Stimulated activated CD8-positive, alpha-beta memory T cell treated with anti-CD3 and anti-CD28 coated beads, Interleukin-15, amount 100 ng/mL, for 4 hours (primary cell): ENCODE data around the gene NCAM1.
"Not testable (repeated sequence)": the region's sequence is repeated elsewhere in the genome, so short reads cannot be mapped to it uniquely, and the experiment has no call there.

Source experiments
- DNase-seq, 2 donors: peaks; one replicate each; pipeline ENCODE4 v3.0.0-alpha.2; 2020; ENCODE audit warnings: low read depth in 2 of 2

NCAM1 gene

GRCh38 chr11:113022262-113022661 is 61.0 kb downstream of the NCAM1 start:
- DNase-seq: no peak

GRCh38 chr11:113023228-113023627 is 62.0 kb downstream of the NCAM1 start:
- DNase-seq: no peak

GRCh38 chr11:113023986-113024385 is 62.8 kb downstream of the NCAM1 start:
- DNase-seq: no peak

- no peak for DNase-seq
Measured at GRCh38 chr11:113026778-113027177, 65.6 kb downstream of the NCAM1 start.

GRCh38 chr11:113034576-113034975 is 73.4 kb downstream of the NCAM1 start:
- DNase-seq: no peak

GRCh38 chr11:113035708-113036107 is 74.5 kb downstream of the NCAM1 start:
- DNase-seq: no peak

GRCh38 chr11:113043698-113044097 is 82.5 kb downstream of the NCAM1 start:
- DNase-seq: no peak

- DNase-seq: no peak
Measured at GRCh38 chr11:113045146-113045545, 83.9 kb downstream of the NCAM1 start.

- DNase-seq: no peak
Measured at GRCh38 chr11:113046866-113047265, 85.6 kb downstream of the NCAM1 start.

GRCh38 chr11:113048820-113049768 is 87.9 kb downstream of the NCAM1 start:
- no peak for DNase-seq

- DNase-seq: not testable (repeated sequence)
Measured at GRCh38 chr11:113053042-113053441, 91.8 kb downstream of the NCAM1 start.

GRCh38 chr11:113057038-113057437 is 95.8 kb downstream of the NCAM1 start:
- DNase-seq: no peak

- no peak for DNase-seq
Measured at GRCh38 chr11:113059548-113059947, 98.3 kb downstream of the NCAM1 start.

- no peak for DNase-seq
Measured at GRCh38 chr11:113065330-113065729, 104.1 kb downstream of the NCAM1 start.

- no peak for DNase-seq
Measured at GRCh38 chr11:113072237-113072858, 111.1 kb downstream of the NCAM1 start.

GRCh38 chr11:113073290-113073953 is 112.2 kb downstream of the NCAM1 start:
- no peak for DNase-seq

GRCh38 chr11:113075586-113076095 is 114.4 kb downstream of the NCAM1 start:
- no peak for DNase-seq

- DNase-seq: no peak
Measured at GRCh38 chr11:113077379-113077778, 116.2 kb downstream of the NCAM1 start.

GRCh38 chr11:113082341-113082955 is 121.2 kb downstream of the NCAM1 start:
- no peak for DNase-seq

GRCh38 chr11:113083571-113083970 is 122.4 kb downstream of the NCAM1 start:
- no peak for DNase-seq

GRCh38 chr11:113084297-113084696 is 123.1 kb downstream of the NCAM1 start:
- DNase-seq: no peak

GRCh38 chr11:113085446-113085845 is 124.2 kb downstream of the NCAM1 start:
- no peak for DNase-seq
